Sciatic nerve (tissue), 2 donors: Measurements from ENCODE around the gene DPM2. TPM values are rescaled to one million over a fixed set of nuclear protein-coding genes. Genes with fewer than 3 reads are reported as not detected.

Source experiments
- ATAC-seq: fragments of 200-7000 bp; cut with Tn5 transposase; one replicate; pipeline ENCODE4 v1.9.1; 2020; ENCODE audit warnings: mild to moderate bottlenecking, moderate library complexity
- DNase-seq: peaks from one replicate; pipeline ENCODE4 v3.0.0-alpha.2; 2020; ENCODE audit warnings: low spot score
- intact Hi-C: fragments of 100-400 bp; cut with DNase I; formaldehyde crosslinking; loops from one replicate; pipeline ENCODE4 v1.14.2; 2022
- total RNA-seq: library from RNA; stranded (reverse); fragmentation: NEBNext Ultra II Directional; extraction: Animal tissue kit (Norgen Biotek cat#: 25700); gene quantifications from one replicate; pipeline ENCODE4 v1.2.1, GENCODE V29; 2021
- donor health status: DM: no; HTN: no; CAD: no.
- donor health status: DM: no; HTN: no; CAD: no.

DPM2 gene
- total RNA-seq, 1 donor from 2014 or later, result 24.6 TPM

DNA sequence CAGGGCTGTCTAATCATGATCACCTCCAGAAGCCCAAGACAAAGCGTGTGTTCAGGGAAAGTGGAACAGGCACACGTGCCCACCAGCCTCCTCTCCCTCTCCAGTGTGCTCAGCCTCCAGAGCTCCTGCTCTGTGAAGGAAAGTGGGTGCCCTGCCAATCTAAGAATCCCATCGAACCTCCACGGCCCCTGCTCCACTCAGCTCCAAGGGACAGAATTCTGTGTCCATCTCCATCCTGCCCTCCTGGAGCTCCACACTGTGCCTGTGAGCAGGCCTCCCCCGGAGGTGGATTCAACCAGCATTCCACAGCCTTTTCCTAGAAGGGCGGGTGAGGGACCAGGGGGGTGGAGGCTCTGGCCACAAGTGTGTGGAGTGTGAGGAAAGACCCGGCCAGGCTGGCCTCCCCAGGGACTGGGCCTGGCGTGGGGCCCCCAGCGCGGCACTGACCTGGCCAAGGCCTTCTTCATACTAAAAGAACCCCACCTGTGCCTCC lies 37.2 kb upstream of the DPM2 start:
- DNase-seq, result peak; percentile 69
- intact Hi-C loops, result loop anchor here (5.0 kb wide), 1 partner anchor 33 kb away; no protein-coding TSS in a partner anchor
- peak; percentile 43 for ATAC-seq

DNA sequence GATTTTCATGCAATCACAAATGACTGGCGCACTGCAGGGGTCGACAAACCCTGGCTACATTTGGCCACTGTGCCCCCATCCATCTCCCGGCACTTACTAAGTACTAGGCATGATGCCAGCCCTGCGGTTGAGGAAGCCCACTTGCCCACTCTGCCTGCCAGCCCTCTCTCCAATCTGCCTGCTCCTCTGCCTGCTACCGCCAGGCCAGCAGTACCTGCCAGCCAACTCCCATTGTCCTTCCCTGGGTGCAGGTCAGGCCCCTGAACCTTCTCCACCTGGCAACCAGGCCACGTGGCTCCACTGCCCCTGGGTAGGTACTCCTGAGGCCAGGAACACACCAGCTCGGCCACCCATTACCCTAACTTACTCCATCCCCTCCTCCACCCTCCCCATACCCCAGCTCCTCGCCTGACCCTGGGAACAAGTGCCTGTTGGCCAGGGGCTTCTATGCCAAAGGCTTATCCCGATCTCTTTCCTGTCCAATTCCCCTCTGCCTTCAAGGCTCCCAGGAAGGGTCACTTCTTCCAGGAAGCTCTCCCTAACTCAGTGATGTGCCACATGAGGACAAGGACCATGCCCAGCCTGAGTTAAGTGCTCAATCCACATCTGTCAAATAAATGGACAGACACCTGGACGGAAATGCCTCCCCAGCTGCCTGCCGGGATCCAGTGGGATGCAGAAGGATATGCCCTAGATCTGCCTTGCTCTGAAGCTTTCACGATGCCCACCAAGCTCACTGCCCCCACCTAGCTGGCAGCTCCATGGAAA lies 36.5 kb upstream of the DPM2 start:
- DNase-seq, result peak; percentile 58
- no peak for ATAC-seq
- intact Hi-C loops, result no loop called here

DNA sequence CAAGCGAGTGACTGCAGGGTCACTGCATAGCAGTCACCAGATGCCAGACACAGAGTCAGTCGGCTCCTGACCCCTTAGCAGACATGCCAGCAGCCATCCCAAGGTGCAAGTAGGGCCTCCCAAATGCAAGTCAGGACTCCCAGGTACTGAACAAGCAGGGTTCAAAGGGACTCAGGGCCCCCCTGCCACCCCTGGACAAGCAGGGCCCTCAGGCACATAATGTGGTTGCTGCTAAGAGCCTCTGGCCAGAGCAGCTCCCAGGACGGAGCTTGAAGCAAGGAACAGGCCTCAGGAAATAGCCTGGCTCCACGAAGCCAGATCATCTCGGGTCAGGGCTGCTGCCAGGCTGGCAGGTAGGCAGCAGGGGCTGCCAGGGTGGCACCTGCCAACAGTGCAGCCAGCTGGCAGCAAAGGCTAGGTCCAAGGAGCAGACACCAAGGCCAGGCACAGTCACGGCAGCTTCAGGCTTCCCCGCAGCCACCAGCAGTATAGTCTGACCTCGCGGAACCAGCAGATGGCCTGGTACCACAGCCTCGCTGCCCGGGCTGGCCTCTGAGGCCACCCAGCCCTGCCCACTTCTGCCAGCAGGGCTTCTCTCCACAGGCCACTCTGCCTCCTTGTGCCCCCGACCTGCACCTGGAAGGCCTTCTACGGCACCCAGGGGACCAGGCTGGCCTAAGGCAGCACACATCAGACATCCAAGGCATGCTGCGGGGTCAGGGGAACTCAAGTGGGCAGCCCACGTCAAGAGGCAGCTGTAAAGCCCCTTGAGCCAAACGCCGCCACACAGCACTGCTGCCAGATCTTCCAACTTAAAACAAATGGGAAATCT lies 35.7 kb upstream of the DPM2 start:
- no peak for ATAC-seq
- peak; percentile 57 for DNase-seq
- intact Hi-C loops, result no loop called here

DNA sequence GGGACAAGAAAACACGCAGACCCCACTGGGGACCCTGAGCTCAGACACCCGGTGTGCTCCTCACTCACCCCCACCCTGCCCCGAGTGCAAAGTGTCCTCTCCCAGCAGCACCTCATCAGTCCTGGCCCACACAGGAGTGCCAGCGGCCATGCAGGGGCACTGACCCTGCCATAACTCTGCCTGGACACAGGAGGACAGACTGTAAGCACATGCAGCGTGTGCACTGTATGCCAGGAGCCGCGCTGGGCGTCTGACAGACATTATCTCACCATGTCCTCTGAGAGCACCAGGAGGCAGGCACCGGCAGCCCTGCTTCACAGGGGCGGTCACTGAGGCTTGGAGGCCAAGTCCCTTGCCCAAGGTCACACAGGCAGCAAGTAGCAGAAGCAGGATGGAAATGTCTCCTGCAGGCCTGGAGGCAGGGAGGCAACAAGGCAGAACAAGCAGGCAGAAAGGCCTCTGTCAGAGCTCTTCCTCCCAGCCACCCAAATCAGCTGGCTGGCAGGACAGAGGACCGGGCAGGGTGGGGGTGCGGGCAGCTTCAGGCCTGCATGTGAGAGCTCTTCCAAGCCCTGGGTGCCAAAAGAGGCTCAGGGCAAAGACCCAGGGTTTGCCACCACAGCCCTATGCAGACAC lies 34.7 kb upstream of the DPM2 start:
- intact Hi-C loops, result no loop called here
- ATAC-seq (peak; percentile 2), DNase-seq (no peak)

DNA sequence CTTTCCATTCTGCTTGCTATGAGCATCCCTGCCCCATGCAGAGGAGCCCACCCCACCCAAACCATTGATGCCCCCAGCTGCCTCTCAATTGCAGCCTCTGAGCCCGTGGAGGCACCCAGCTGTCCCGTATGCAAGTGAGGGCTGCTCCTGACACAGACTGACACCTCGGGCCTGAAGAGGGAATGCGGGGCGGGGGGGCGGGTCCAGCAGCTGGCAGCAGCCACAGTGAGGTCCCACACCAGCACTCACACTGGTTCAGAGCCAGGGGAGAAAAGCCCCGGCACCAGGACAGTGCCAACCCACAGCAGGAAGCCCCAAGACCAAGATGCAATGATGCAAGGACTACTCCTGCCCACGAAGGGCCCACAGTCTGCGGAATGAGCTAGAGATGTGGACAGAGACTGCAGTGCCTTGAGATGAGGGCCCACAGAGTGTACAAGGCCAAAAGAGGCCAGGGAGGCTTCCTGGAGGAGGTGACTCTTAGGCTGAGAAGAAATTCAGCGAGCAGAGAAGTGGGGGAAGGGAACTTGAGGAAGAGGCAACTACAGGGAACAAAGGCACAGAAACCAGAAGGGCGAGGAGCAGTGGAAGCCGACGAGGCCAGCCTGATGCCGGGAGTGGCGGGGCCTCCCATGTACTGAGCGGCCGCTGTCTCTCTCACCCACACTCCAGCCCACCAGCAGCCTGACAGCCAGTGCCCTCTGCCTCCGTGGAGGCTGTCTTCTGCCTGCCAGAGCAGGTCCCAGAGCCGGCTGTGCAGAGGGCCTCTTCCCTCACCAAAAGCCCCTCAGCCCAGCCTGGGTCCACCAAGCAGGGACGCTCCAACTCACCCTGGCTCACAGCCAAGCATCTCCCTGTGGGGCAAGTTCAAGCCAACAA lies 33.9 kb upstream of the DPM2 start:
- intact Hi-C loops, result no loop called here
- DNase-seq, result peak; percentile 76
- no peak for ATAC-seq

DNA sequence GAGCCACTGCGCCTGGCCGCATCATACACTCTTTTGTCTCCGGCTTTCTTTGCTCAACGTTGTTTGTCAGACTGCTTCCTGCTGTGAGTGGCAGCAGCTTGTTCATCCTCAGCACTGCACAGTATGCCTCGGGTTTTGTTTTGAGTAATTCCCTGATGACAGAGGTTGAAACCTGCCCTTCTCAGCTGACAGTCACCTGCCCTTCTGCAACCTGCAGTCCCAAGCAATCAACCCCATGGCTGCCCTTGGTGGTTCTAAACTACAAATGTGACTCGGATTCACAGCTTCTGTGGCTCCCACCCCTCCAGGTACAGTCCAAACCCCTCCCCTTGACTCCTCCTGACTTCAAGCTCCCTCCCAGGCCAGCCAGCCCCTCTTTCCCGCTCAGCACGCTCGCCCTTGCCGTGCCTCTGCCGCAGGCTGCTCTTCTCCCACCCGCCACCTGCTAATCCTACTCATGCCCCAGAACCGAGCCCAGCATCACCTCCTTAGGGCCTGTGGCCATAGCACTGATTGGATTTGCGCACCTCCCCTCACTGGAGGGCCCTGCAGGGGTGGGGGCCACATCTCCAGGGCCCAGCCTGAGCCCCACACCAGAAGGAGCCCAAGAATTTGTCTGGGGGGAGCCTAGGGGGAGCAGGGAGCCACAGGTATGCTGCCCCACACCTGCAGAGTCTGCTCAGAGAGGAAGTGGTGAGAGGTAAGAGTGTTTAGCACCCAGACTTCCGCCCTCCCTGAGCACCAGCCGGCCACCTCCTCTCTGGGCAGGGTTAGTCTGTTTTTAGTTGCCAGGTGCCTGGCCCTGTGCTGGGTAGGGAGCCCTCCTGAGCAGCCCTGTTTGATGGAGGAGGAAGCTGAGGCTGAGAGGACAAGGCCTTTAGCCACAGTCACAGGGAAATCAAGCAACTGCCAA lies 33.0 kb upstream of the DPM2 start:
- no peak for ATAC-seq
- no peak for DNase-seq
- intact Hi-C loops, result no loop called here

DNA sequence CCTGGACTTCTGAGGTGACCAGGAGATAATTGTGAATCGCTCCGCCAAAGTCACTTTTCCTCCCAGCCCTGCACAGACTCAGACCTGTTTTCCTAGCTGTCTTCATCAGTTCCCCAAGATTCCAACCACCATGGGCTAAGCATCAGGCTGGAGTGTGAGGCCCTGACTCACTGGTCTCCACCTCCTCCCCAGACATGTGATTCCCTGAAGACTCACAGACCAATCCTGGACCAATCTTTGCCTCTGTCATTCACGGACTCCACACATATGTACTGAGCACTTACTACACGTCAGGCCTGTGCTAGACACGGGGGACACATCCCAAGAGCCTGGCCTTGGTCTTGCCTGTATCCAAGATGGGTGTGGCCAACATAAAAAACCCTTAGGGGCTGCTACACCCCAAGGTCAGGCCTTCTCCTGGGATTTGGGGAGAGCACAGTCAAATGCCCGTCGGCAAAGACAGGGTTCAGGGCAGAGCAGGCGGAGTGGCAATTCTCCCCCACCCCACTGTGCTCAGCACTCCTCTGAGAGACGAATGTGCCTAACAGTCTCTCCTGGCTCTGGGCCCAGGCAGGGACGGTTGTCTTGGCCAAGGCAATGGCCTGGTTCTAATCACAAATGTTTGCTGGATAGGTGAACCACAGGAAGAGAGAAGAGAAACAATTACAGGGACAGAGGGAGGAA lies 31.2 kb upstream of the DPM2 start:
- intact Hi-C loops, result no loop called here
- peak; percentile 81 for DNase-seq
- peak; percentile 13 for ATAC-seq

DNA sequence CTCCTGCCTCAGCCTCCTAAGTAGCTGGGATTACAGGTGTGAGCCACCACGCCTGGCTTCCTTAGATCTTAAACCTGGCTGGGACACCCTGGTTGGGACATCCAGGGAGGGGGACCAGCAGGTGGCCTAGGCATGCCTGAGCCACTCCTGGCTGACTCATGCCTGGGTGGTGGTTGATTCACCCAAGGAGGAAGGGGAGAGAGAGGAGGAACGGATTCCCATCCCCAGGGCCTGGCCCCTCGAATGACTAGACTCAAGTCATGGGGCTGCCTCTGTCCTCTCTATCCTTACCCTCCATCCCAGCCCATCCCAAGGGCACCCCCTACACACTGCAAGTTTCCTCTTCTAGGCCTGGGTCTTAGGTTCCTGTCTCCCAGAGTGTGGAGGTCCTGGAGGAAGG lies 30.4 kb upstream of the DPM2 start:
- no peak for DNase-seq
- intact Hi-C loops, result no loop called here
- no peak for ATAC-seq

DNA sequence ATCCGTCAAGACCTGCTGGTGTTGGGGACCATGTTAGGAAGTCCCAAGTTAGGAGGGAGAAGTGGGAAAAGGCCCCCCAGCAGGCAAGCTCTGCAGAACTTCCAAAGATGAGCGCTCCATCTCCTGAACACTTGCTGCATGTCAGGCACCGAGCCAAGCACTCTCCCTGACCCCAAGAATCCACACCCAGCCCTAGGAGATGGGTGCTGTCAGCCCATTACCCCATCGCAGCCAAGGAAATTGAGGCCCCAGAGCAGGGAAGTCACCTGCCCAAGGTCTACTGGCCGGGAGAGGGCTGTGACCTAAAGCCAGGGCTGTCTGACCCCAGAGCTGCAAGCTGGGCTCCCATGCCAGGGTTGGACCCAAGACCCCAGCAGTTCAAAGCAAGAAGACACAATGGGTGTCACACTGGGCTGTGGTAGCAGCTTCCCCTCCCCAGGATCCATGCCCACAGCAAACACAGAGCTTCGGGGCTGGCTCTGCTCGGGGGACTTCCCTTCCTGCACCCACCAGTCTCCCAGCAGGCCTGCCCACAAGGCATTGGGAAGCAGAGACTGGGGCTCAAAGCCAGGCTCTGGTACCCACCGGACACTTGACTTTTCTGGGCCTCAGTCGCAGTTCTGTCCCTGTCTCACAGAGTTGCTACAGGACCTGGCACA lies 29.6 kb upstream of the DPM2 start:
- ATAC-seq (no peak), DNase-seq (peak; percentile 62)
- intact Hi-C loops, result no loop called here

DNA sequence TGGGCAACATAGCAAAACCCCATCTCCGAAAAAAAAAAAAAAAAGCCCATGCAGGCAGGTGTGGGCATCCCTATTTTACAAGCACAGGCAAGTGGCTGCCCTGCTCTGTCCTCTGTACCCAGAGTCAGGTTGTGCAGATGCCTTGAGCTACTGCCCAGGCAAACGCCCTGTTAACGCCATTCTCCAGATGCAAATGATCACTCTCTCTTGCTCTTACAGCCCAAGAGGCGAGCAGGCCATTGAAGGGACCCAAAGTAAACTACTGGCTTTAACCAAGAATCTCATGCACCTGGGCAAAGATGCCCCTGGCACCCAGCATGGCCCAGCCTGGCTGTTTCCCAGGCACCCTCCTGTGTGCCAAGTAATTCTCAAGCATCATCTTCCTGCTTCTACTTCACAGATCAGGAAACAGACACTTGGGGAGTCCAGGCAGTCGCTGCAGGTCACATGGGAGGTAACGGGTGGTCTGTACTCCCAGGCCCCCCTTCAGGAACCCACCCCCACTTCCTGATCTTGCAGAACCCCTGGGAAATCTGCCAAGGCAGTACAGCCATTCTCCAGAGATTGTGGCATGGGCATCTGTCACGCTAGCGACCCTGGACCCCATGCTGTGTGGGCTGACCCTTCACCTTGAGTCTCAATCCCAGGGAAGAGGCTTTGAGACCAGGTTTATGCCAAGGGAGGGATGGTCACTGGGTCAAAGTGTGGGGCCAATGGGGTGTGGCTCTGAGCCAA lies 28.9 kb upstream of the DPM2 start:
- ATAC-seq, result no peak
- intact Hi-C loops, result no loop called here

DNA sequence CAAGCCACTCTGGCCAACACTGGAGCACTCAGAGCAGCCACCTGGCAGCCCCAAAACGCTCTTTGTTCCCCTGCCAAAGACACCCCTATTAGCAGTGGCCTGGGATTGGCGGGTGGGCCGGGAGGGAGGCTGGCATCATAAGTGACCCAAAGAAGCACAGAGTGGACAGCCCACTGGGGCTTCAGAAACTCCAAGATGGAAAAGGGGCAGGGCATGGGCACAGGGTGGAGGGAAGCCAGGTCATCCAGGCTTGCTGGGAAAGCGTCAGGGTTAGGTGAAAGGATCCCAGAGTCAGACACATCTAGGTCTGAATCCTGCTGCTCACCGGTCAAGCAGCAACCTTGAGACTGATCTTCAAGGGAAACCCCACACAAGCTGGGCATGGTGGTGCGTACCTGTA lies 28.3 kb upstream of the DPM2 start:
- peak; percentile 68 for DNase-seq
- ATAC-seq, result peak; percentile 33
- intact Hi-C loops, result no loop called here

More for the DNA sequence above, 28.9 kb upstream of the DPM2 start:
- peak; percentile 57 for DNase-seq

DNA sequence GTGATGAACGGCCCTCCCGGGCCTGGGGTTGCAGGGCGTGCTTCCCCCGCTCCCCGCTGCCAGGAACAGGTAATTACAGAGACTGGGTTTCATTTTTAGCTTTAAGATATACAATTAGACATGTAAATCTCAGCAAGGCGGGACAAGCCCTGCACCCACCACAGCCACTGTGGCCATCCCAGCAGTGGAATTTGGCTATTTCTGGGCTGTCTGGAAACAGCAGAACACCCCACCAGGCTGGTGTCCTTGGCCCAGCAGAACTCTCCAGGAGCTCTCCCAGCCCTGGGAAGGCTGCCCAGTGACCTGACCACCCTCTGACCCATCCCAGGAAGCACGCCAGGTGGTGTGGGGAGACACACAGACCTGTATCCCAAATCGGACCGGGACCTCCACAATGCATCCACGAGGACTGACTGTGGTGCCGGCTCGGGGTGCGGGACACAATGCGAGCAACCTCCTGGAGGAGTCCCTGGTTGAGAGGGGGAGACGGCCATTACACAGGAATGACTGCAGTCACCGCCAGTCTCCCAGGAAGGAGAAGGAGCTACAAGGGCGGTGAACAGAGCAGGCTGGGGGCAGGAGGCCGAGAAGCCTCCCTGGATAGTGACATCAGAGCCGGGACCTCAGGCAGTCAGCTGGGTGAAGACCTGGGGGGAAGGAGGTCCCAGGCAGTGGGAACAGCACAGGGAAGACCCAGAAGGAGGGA lies 25.9 kb upstream of the DPM2 start:
- intact Hi-C loops, result no loop called here
- ATAC-seq (no peak), DNase-seq (peak; percentile 56)

DNA sequence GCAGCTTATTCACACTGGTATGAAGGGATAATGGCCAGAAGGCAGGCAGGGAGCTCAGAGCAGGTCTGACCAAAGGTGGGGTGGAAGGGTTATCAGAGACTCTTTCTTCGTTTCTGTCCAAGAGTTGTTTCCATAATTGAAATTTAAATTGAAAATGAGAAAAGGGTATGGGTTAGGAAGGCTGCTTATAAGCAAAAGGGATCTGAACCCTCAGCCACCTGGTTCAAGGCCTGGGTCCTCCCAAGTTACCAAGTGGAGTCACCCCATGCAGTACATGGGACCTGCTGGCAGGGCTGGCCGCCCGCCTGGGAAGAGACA lies 25.3 kb upstream of the DPM2 start:
- intact Hi-C loops, result no loop called here
- ATAC-seq (no peak), DNase-seq (no peak)

DNA sequence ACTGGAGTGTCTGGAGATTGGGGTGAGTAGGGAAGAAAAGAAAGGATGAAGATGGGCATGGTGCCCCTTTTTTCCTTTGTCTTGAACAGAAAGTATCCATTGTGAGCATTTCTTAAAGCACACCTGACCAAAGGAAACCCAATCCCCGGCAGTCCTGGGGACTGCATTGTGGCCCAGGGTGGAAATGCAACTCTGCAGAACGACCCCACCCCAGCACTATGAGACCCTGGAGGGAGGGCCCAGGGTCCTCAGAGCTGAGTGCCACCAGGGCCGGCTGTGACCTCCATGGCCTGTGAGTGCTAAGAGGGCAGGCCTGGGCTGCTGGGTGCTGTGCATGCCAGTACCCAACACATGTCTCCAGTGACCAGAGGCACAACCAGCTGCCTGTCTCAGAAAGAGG lies 24.6 kb upstream of the DPM2 start:
- intact Hi-C loops, result no loop called here
- DNase-seq (no peak), ATAC-seq (no peak)

DNA sequence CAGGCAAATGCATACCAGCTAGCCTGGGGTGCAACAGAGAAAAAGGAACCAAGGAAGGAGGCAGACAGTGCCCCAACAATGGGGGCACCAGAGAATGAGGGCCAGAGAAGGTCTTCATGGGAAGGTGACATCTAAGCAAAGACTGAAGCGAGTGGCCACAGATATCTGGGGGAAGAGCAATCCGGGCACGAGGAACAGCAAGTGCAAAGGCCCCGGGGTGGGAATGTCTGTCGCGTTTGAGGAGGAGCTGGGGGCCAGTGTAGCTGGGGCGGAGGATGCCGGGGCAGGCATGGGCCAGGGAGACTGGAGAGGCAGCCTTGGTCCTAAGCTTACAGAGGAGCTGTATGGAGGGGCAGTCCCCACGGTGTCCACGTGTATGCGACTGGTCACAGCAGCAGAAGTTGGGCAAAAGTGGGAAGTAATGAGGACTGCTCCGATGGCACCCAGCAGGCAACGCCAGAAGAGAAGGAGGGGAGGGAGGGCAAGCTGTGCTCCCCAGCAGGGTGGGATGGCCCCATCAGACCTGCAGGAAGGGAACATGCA lies 24.0 kb upstream of the DPM2 start:
- intact Hi-C loops, result no loop called here
- ATAC-seq, result no peak
- DNase-seq, result no peak

DNA sequence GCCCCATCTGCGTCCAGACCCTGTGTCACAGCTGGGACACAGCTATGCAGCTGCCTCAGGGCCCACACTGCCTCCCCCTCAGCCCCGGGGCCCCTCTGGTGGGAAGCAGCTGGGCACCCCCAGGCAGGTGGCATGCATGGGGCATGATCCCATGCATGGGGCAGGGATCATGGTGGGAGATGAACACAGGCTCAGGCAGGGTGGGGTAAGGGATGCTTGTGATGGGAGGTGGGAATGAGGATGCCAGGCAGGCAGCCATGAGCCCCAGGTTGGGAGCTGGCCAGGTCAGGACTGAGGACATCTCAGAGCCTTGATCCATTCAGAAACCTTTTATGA lies 23.5 kb upstream of the DPM2 start:
- DNase-seq (no peak), ATAC-seq (no peak)
- intact Hi-C loops, result no loop called here
